GM12874 (cell line): Measurements from ENCODE around the gene DHRSX.

ENCODE experiments used
- CTCF ChIP-seq: IDR thresholded peaks from 2 replicates; pipeline ENCODE4 v1.5.1; 2011; ENCODE audit warnings: low read depth, mild to moderate bottlenecking, control low read depth, low read length, moderate library complexity; ENCODE audit not compliant: insufficient read depth

The DHRSX gene

GRCh38 chrX:2439613-2440012 is 61.2 kb downstream of the DHRSX start:
- no peak for TF ChIP-seq CTCF

GRCh38 chrX:2435465-2435864 is 65.3 kb downstream of the DHRSX start:
- TF ChIP-seq CTCF, result no peak

GRCh38 chrX:2434270-2435163 is 66.3 kb downstream of the DHRSX start:
- TF ChIP-seq CTCF, result no peak

GRCh38 chrX:2432298-2432863 is 68.4 kb downstream of the DHRSX start:
- no peak for TF ChIP-seq CTCF

GRCh38 chrX:2430265-2430825 is 70.4 kb downstream of the DHRSX start:
- no peak for TF ChIP-seq CTCF

GRCh38 chrX:2427737-2428136 is 73.0 kb downstream of the DHRSX start:
- no peak for TF ChIP-seq CTCF

GRCh38 chrX:2427147-2427546 is 73.6 kb downstream of the DHRSX start:
- TF ChIP-seq CTCF, result no peak
